Measurements from ENCODE around the gene TTC24.

GRCh38 chr1:156619582-156619955, 40.0 kb downstream of the TTC24 start:
- no peak for TF ChIP-seq POLR2A (IDR thresholded peaks at IDR 0.05)
- no peak for TF ChIP-seq CTCF (IDR thresholded peaks at IDR 0.05)
- TF ChIP-seq POLR2AphosphoS5 (IDR thresholded peaks at IDR 0.05), result no peak

Data from upper lobe of left lung (tissue), 4 donors.